Kidney epithelial cell (primary cell): Measurements from ENCODE around the gene TMEM234. TPM values are rescaled to one million over a fixed set of nuclear protein-coding genes. Genes with fewer than 3 reads are reported as not detected.

Experiments
- DNase-seq: peaks from one replicate; pipeline ENCODE4 v3.0.0-alpha.2; 2010; ENCODE audit warnings: low read depth
- H3K27me3 ChIP-seq: 2 replicates; pipeline ENCODE4 v1.6.0; 2011; ENCODE audit warnings: low read length; ENCODE audit not compliant: control insufficient read depth, insufficient read depth
- H3K36me3 ChIP-seq: 2 replicates; pipeline ENCODE4 v1.5.1; 2011; ENCODE audit warnings: low read length; ENCODE audit not compliant: control insufficient read depth, insufficient read depth
- H3K4me3 ChIP-seq: 2 replicates; pipeline ENCODE4 v1.5.1; 2011; ENCODE audit warnings: low read depth, mild to moderate bottlenecking, control low read depth, low read length
- total RNA-seq: library from RNA; depleted of rRNA; stranded (reverse); fragments of >200 nt; gene quantifications from 2 replicates; pipeline ENCODE4 v1.2.3, GENCODE V29; 2015
- TF ChIP-seq, protein P1 (sequence below): IDR thresholded peaks from 2 replicates; pipeline ENCODE4 v1.5.1; 2011; ENCODE audit warnings: mild to moderate bottlenecking, moderate library complexity, low read length, control low read depth, inconsistent platforms; ENCODE audit not compliant: insufficient read depth, poor library complexity, severe bottlenecking

TMEM234 gene
- total RNA-seq, 1 donor from 2014 or later = 21.1 TPM

DNA sequence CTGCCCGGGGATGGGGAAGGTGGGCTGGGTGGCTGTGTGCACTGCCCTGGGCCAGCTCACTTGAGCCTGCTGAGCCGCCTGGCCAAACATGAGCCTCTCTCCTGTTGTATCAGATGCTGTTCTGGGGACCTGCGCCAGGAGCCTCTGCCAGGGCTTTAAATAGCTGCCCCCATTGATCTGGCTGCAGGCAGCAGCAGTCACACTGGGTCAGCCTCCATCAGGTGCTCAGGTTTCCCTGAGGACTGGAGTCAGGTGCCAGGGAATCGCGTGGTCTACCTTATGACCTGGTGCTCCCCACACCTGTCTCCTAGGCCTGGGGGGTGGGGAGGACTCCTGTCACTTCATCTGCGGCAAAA is 22.5 kb downstream of the TMEM234 start:
- Histone ChIP-seq H3K4me3 (no peak overlapping the region), H3K36me3 (peaks cover 3% of the 10 kb centered on the region), H3K27me3 (no peaks in the 10 kb centered on the region)
- TF ChIP-seq, protein P1, sequence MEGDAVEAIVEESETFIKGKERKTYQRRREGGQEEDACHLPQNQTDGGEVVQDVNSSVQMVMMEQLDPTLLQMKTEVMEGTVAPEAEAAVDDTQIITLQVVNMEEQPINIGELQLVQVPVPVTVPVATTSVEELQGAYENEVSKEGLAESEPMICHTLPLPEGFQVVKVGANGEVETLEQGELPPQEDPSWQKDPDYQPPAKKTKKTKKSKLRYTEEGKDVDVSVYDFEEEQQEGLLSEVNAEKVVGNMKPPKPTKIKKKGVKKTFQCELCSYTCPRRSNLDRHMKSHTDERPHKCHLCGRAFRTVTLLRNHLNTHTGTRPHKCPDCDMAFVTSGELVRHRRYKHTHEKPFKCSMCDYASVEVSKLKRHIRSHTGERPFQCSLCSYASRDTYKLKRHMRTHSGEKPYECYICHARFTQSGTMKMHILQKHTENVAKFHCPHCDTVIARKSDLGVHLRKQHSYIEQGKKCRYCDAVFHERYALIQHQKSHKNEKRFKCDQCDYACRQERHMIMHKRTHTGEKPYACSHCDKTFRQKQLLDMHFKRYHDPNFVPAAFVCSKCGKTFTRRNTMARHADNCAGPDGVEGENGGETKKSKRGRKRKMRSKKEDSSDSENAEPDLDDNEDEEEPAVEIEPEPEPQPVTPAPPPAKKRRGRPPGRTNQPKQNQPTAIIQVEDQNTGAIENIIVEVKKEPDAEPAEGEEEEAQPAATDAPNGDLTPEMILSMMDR = no peak
- DNase-seq = no peak

GRCh38 chr1:32199043-32199716 is 23.0 kb downstream of the TMEM234 start:
- peaks cover 3% of the 10 kb centered on the region for H3K36me3 ChIP-seq
- H3K4me3 ChIP-seq = no peak overlapping the region
- DNase-seq = no peak
- H3K27me3 ChIP-seq = no peaks in the 10 kb centered on the region
- TF ChIP-seq, protein P1 = no peak

DNA sequence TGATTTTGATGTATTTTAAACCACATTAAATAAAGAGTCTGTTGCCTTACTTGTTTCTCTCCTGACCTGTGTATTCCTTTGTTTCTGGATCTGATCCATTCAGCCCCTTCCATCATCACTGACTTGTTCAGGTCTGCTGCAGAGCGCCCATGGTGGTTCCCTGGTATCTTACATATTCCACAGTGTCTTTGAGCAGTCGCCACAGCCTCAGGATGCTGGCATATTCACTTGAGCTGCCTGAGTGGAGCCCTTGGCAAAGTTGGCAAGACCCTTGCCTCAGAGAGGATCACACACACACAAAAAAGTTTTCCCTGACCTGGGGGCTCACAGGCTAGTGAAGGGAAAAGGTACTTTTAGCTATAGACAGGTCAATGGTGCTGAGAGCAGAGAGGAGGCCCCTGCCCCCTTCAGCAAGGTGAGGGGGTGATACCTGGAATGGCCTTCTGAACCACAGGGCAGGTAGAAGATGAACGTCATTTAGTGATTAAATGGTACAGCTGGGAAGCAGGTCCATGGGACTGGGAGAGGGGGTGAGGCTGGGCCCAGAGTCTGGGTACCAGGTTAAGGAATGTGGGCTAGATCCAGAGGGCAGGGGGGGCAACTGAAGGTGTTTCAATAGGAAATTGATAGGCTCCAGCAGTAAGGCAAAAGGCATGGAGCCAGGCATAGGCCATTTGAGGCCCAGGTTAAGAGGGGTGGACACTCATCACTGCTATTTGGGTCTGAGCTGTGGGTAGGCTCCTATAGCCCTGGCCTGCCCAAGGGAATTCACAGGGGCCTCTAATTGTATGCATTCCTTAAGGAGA is 23.7 kb downstream of the TMEM234 start:
- H3K36me3 ChIP-seq = peaks cover 3% of the 10 kb centered on the region

DNA sequence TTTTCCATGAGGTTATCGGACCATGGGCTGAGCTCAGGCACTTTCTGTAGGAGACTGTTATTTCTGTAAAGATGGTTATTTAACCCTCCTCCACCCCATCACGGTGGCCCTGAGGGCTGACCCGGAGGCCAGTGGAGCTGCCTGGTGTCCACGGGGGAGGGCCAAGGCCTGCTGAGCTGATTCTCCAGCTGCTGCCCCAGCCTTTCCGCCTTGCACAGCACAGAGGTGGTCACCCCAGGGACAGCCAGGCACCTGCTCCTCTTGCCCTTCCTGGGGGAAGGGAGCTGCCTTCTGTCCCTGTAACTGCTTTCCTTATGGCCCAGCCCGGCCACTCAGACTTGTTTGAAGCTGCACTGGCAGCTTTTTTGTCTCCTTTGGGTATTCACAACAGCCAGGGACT is 24.3 kb downstream of the TMEM234 start:
- TF ChIP-seq, protein P1 = no peak
- H3K36me3 ChIP-seq = peaks cover 3% of the 10 kb centered on the region
- H3K27me3 ChIP-seq = no peaks in the 10 kb centered on the region
- no peak for DNase-seq
- H3K4me3 ChIP-seq = no peak overlapping the region

More for the DNA sequence above, 23.7 kb downstream of the TMEM234 start:
- Histone ChIP-seq H3K27me3 (no peaks in the 10 kb centered on the region), H3K4me3 (no peak overlapping the region)
- TF ChIP-seq, protein P1 = no peak
- no peak for DNase-seq

DNA sequence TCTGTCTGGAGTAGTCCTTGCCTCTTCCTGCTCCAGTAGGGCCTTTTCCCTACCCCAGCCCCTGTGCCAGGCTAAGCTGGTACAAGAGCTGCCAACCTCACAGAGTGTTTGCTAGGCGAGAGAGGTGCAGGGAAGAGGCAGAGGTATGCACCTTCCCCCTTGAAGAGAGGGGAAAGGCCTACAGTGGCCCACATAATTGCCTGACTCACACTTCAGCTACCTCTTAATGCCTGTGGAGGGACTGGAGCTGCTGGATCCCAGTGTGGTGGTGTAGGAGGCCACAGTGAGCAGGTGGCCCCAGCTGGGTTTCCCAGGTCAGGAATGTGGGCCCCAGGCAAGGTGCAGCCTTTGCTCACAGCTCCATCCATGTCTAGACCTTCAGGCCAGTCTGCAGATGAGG is 25.1 kb downstream of the TMEM234 start:
- H3K4me3 ChIP-seq = no peak overlapping the region
- DNase-seq = no peak
- H3K27me3 ChIP-seq = no peaks in the 10 kb centered on the region
- TF ChIP-seq, protein P1 = no peak
- peaks cover 3% of the 10 kb centered on the region for H3K36me3 ChIP-seq
